GM18505 (cell line): Measurements from ENCODE around the gene YES1.
"Not testable (repeated sequence)": the region's sequence is repeated elsewhere in the genome, so short reads cannot be mapped to it uniquely, and the experiment has no call there.

Source experiments
- ATAC-seq: cut with Tn5 transposase; IDR thresholded peaks from one replicate; pipeline ENCODE4 v1.9.1; 2021; ENCODE audit not compliant: unreplicated experiment
- POLR2A ChIP-seq: IDR thresholded peaks from 4 replicates; pipeline ENCODE4 v1.6.1; 2011; ENCODE audit warnings: borderline replicate concordance; ENCODE audit not compliant: insufficient read depth, insufficient read length; ENCODE audit errors: extremely low read depth

YES1 gene

GRCh38 chr18:755506-755905, 56.5 kb downstream of the YES1 start:
- TF ChIP-seq POLR2A = no peak
- no peak for ATAC-seq

GRCh38 chr18:754656-755055, 57.4 kb downstream of the YES1 start:
- TF ChIP-seq POLR2A = no peak
- no peak for ATAC-seq

DNA sequence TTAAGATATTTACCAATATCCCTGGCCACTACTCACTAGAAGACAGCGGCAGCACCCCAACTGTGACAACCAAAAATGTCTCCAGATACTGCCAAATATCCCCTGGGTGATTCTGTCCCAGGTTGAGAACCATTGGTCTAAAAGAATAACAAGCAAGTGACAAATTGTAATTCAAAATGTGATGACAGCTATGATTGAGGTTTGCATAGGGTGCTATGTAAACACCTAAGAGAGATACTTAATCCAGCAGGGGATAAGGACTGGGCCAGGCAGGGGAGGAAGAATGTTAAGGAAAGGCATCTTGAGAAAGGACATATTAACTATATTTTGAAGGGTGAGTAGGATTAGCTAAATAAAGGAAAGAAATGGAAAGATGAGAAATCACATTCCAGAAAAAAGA, 61.6 kb downstream of the YES1 start:
- ATAC-seq = no peak
- no peak for TF ChIP-seq POLR2A

- no peak for TF ChIP-seq POLR2A
Observed at GRCh38 chr18:744832-745597, 67.0 kb downstream of the YES1 start.

DNA sequence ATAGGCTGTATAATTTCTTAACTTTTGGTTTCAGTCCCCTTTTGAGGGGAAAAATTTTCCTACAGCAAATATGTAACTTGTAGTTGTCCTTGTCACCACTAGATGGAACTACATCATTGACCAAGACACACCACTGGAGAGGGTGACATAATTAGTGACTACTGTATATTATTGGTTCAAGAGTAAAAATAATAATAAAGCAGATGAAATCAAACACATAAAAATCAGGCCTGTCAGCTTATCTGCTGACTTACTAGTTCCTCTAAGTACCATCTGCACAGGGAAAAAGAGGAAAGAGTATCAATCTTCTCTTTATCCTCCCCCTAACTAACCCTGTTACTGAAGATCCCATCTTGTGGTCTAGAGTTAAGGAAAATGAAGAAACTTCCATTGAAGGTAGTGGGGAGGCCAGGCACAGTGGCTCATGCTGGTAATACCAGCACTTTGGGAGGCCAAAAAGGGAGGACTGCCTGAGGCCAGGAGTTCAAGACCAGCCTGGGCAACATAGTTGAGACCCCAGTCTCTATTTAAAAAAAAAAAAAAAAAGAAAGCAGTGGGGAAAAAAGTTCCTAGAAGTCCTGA, 70.0 kb downstream of the YES1 start:
- peak; percentile 81 for ATAC-seq
- TF ChIP-seq POLR2A = no peak

More at GRCh38 chr18:744832-745597, 67.0 kb downstream of the YES1 start:
- ATAC-seq = no peak

DNA sequence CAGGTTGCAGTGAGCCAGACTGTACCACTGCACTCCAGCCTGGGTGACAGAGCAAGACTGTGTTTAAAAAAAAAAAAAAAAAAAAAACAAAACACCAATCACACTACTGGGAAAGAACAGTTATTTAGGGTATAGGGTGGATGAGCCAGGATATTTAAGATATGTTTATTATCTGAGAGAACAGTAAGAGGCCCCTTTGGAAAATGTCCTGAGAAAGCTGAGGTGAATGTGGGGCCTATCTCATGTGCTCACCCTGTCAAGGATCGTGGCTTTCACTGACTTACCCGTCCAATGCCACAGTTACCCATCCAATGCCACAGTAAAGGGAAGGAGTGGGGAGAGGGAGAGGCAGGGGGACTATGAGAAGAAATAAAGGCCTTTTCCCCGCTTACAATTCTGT, 79.7 kb downstream of the YES1 start:
- ATAC-seq = no peak
- TF ChIP-seq POLR2A = no peak

DNA sequence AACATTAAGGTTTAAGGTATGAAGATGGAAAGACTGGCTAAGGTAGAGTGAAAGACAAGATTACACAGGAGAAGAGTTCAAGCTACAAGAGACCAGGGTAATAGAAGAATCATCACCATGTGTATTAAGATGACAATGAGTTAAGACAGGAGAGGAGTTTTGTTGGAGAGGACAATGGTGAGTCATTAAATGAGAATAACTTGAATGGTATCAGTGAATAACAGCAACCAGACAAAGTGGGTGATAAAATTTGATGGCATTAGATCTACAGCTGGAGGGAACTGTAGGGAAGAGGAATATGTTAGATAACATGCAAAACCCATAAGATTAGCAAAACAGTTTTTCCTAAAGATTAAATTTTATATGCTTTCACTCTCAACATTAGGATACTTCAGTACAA, 80.9 kb downstream of the YES1 start:
- TF ChIP-seq POLR2A = no peak
- ATAC-seq = no peak

- ATAC-seq = no peak
- TF ChIP-seq POLR2A = no peak
Observed at GRCh38 chr18:730692-731091, 81.3 kb downstream of the YES1 start.

DNA sequence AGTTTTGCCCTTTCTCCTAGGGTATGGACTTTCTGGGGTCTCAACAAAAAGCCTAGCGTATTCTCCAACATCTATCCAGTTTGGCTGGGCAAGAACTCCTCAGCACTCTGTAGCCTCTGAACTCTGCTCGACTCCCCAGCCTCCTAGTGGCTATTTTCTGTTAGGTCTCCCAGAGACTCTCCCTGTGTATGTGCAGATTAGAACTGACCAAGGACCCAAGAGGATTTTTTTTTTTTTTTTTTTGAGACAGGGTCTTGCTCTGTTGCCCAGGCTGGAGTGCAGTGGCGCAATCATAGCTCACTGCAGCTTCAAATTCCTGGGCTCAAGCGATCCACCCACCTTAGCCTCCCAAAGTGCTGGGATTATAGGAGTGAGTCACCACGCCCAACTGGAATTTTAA, 81.9 kb downstream of the YES1 start:
- ATAC-seq = not testable (repeated sequence)

DNA sequence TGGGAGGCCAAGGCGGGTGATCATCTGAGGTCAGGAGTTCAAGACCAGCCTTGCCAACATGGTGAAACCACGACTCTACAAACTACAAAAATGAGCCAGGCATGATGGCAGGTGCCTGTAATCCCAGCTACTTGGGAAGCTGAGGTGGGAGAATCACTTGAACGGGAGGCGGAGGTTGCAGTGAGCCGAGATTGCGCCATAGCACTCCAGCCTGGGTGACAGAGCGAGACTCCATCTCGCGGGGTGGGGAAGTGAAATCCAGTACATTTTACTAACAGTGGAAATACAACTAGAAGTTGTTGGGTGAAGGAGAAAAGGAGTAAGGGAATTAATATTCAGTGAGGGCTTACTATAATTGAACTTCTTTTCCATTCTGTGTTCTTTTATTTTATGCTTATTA, 86.4 kb downstream of the YES1 start:
- no peak for TF ChIP-seq POLR2A
- no peak for ATAC-seq

DNA sequence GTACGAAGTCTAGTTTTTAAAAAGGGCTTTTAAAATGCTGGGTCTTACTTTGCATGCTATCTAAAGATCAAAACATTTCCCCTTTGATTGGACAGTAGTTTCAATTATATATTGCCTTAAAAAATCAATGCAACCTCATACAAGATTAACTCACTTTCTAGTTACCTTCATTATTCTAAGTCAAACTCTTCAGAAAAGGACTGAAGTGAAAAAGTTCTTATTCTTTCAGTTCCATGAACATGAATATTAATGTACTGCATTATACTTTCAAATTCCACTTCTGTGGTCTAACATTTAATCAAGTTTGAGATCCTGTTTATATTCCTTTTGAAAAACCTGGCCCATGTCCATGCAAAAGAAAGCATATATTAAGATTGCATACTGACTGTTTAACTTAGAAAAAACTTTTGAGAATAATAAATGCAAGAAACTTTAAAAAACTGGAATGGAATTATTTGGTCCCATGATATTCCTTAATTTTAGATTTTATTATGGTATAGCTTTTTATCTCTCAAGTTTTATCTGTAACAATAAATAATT, 88.4 kb downstream of the YES1 start:
- no peak for ATAC-seq

GRCh38 chr18:717003-717402, 95.0 kb downstream of the YES1 start:
- ATAC-seq = no peak
- TF ChIP-seq POLR2A = no peak

More for the DNA sequence above, 88.4 kb downstream of the YES1 start:
- no peak for TF ChIP-seq POLR2A

DNA sequence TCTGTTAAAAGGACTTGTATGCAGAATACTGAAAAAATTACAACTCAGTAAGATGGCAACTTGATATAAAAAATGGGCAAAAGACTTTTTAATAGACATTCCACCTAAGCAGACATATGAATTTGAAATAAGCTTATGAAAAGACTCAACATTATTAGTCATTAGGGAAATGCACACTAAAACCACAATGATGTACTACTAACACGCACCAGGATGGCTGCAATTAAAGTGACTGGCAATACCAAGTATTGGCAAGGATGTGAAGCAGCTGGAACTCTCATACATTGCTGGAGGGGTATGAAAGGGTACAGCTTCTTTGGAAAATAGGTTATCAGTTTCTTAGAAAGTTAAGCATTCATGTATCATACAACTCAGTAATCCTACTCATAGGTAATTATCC, 96.4 kb downstream of the YES1 start:
- no peak for TF ChIP-seq POLR2A
- no peak for ATAC-seq

- ATAC-seq = no peak
- no peak for TF ChIP-seq POLR2A
Observed at GRCh38 chr18:713135-713490, 98.9 kb downstream of the YES1 start.
